Psoas muscle (tissue), 8 donors: ENCODE measurements around the gene FBXW2. TPM values are rescaled to one million over a fixed set of nuclear protein-coding genes. Genes with fewer than 3 reads are reported as not detected.

ENCODE experiments used
- ATAC-seq, 4 donors: fragments of 200-7000 bp; cut with Tn5 transposase; one replicate each; pipeline ENCODE4 v1.9.1; 2020; ENCODE audit warnings: moderate library complexity in 3 of 4, mild to moderate bottlenecking in 2 of 4
- DNase-seq, 2 donors: peaks; one replicate each; pipeline ENCODE4 v3.0.0-alpha.2; 2020
- H3K27ac ChIP-seq: fragments of 200-600 bp; one replicate; pipeline ENCODE4 v1.8.0; 2022
- H3K27me3 ChIP-seq, 3 donors: fragments of 200-600 bp in 1 of 3; one replicate each; pipeline versions ENCODE4 v1.6.1 to v1.8.0; 2013 to 2022; ENCODE audit warnings: low read length in 2 of 3, mild to moderate bottlenecking in 2 of 3, moderate library complexity in 1 of 3; ENCODE audit not compliant: insufficient read depth in 3 of 3
- H3K36me3 ChIP-seq, 2 donors: fragments of 200-600 bp in 1 of 2; one replicate each; pipeline versions ENCODE4 v1.6.1 to v1.8.0; 2013 to 2022; ENCODE audit warnings: low read depth in 1 of 2, mild to moderate bottlenecking in 1 of 2, moderate library complexity in 1 of 2; ENCODE audit not compliant: insufficient read depth in 1 of 2
- H3K4me1 ChIP-seq: fragments of 200-600 bp; one replicate; pipeline ENCODE4 v1.8.0; 2022
- H3K4me3 ChIP-seq: fragments of 200-600 bp; one replicate; pipeline ENCODE4 v1.8.0; 2022; ENCODE audit warnings: mild to moderate bottlenecking
- H3K9me3 ChIP-seq: fragments of 200-600 bp; one replicate; pipeline ENCODE4 v1.8.0; 2022
- CTCF ChIP-seq: fragments of 200-600 bp; IDR thresholded peaks from one replicate; pipeline ENCODE4 v1.8.0; 2022; ENCODE audit warnings: antibody characterized with exemption
- WGBS, 3 donors: extraction: QIAGEN DNeasy Blood & Tissue Kit; methylation state at CpG; one replicate each; pipeline versions ENCODE4 v1.1.6 to v1.1.7; 2013; 5-methylcytosine and 5-hydroxymethylcytosine counted together
- intact Hi-C, 2 donors: fragments of 100-400 bp; cut with DNase I; formaldehyde crosslinking; loops; one replicate each; pipeline versions ENCODE4 v1.11.0 to v1.14.2; 2022
- polyA plus RNA-seq, 3 donors: library from polyadenylated mRNA; stranded (reverse); fragments of 200-250 nt; gene quantifications; one replicate each; pipeline ENCODE4 v1.2.3, GENCODE V29; 2013
- total RNA-seq, 4 donors: library from RNA; stranded (reverse); fragmentation: NEBNext Ultra II Directional in 2 of 4; extraction: Animal tissue kit (Norgen Biotek cat#: 25700) in 2 of 4; gene quantifications; one replicate each; pipeline versions ENCODE4 v1.2.1 to v1.2.4, GENCODE V29; 2021 to 2023
- donor health status: healthy with polysubstance abuse.
- donor health status: DM: no; HTN: no; CAD: no; lungs with moderate emphysema.
- donor health status: Bipolar disorder and iron deficiency.
- donor health status: healthy.
- donor health status: DM: yes; HTN: yes; CAD: no.
- donor health status: DM: no; HTN: no; CAD: no.
- donor health status: DM: no; HTN: no; CAD: no.
- donor health status: DM: yes; HTN: yes; CAD: no.

FBXW2 gene
- total and polyA plus RNA-seq, 7 donors: 8.0 to 36.8 (median 25.3) TPM

GRCh38 chr9:120710110-120710981 is 82.9 kb downstream of the FBXW2 start:
- H3K4me1 ChIP-seq: peaks cover 22% of the 10 kb centered on the region
- no peaks in the 10 kb centered on the region for H3K27me3 ChIP-seq
- WGBS, 3 donors: 27 to 34% (median 30%) methylated on average over 9 to 10 of the region's 10 CpGs
- intact Hi-C loops: loop anchor here in 1 of 2 donors (10.0 kb wide), 1 partner anchor 86 kb away; no protein-coding TSS in a partner anchor
- no peak for DNase-seq
- H3K4me3 ChIP-seq: peak overlapping the region; percentile 83
- no peaks in the 10 kb centered on the region for H3K9me3 ChIP-seq
- peak in 1 of 4 donors; percentile 43 for ATAC-seq
- no peak for TF ChIP-seq CTCF
- H3K27ac ChIP-seq: peak overlapping the region; percentile 75
- H3K36me3 ChIP-seq: no peaks in the 10 kb centered on the region

GRCh38 chr9:120708526-120709224 is 84.5 kb downstream of the FBXW2 start:
- DNase-seq (no peak), ATAC-seq (peak in 2 of 4 donors; percentile 25 to 27)
- TF ChIP-seq CTCF: no peak
- intact Hi-C loops: loop anchor here in 1 of 2 donors (10.0 kb wide), 1 partner anchor 84 kb away; no protein-coding TSS in a partner anchor
- Histone ChIP-seq H3K36me3 (no peaks in the 10 kb centered on the region), H3K9me3 (no peaks in the 10 kb centered on the region), H3K4me1 (peaks cover 22% of the 10 kb centered on the region), H3K27ac (no peak overlapping the region), H3K27me3 (no peaks in the 10 kb centered on the region), H3K4me3 (no peak overlapping the region)
- WGBS, 3 donors: 95 to 97% (median 95%) methylated on average over 6 of the region's 6 CpGs

DNA sequence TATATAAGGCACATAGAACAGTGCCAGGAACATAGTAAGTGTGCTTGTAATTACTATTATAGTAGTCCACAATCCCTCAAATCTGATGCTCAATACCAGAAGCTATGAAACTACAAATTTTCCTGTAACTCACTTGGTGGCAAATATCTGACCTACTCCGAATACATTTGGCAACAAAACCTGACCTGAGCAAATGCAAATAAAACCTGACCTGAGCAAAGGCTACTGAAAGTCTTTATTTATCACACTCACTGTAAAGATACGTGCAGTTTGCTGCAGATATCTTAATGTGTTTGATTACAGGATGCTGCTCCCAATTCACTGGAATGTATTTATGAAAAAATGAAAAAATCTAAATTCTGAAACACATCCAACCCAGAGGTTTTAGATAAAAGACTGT is 86.0 kb downstream of the FBXW2 start:
- no peaks in the 10 kb centered on the region for H3K27me3 ChIP-seq
- ATAC-seq (no peak), DNase-seq (no peak)
- H3K9me3 ChIP-seq: no peaks in the 10 kb centered on the region
- no peak for TF ChIP-seq CTCF
- intact Hi-C loops: loop anchor here in 1 of 2 donors (10.0 kb wide), 1 partner anchor 82 kb away; no protein-coding TSS in a partner anchor
- WGBS, 3 donors: 70 to 90% (median 78%) methylated on average over 2 of the region's 2 CpGs
- H3K4me3 ChIP-seq: no peak overlapping the region
- peaks cover 13% of the 10 kb centered on the region for H3K4me1 ChIP-seq
- H3K27ac ChIP-seq: no peak overlapping the region
- no peaks in the 10 kb centered on the region for H3K36me3 ChIP-seq

Other genes with a start within 250 kb of the FBXW2 start
- 10 to 100 TPM; 60.3 to 95.1 (median 73.3) TPM for gene CDK5RAP2, start 213.2 kb downstream of the FBXW2 start, total RNA-seq
- gene CDK5RAP2, start 213.2 kb downstream of the FBXW2 start, polyA plus RNA-seq: 10 to 100 TPM; 26.0 to 45.4 (median 40.9) TPM
- gene MEGF9, start 78.9 kb downstream of the FBXW2 start, total RNA-seq: 10 to 100 TPM in 1 of 4 donors, 1 to 10 TPM in 3; 6.1 to 11.4 (median 8.1) TPM
- 10 to 100 TPM in 1 of 3 donors, 1 to 10 TPM in 2; 2.0 to 12.7 (median 4.5) TPM for gene MEGF9, start 78.9 kb downstream of the FBXW2 start, polyA plus RNA-seq
- 10 to 100 TPM in 3 of 4 donors, 1 to 10 TPM in 1; 7.6 to 15.7 (median 15.0) TPM for gene PSMD5, start 49.5 kb upstream of the FBXW2 start, total RNA-seq
- 1 to 10 TPM; 6.2 to 8.9 (median 8.9) TPM for gene PSMD5, start 49.5 kb upstream of the FBXW2 start, polyA plus RNA-seq
- 10 to 100 TPM in 2 of 4 donors, 1 to 10 TPM in 2; 6.8 to 14.8 (median 9.8) TPM for gene PHF19, start 83.8 kb upstream of the FBXW2 start, total RNA-seq
- 10 to 100 TPM in 2 of 3 donors, 1 to 10 TPM in 1; 8.2 to 12.3 (median 12.2) TPM for gene PHF19, start 83.8 kb upstream of the FBXW2 start, polyA plus RNA-seq
- 1 to 10 TPM in 2 of 4 donors, under 1 TPM in 2; 0.73 to 2.0 (median 0.99) TPM for gene TRAF1, start 133.4 kb upstream of the FBXW2 start, total RNA-seq
- gene TRAF1, start 133.4 kb upstream of the FBXW2 start, polyA plus RNA-seq: 1 to 10 TPM in 1 of 3 donors, under 1 TPM in 2; 0.55 to 1.3 (median 0.95) TPM